GM18951 (cell line): ENCODE measurements around the gene FGGY.

Source experiments
- POLR2A ChIP-seq: IDR thresholded peaks from 4 replicates; pipeline ENCODE4 v1.6.1; 2011; ENCODE audit warnings: mild to moderate bottlenecking; ENCODE audit not compliant: insufficient read length, insufficient read depth; ENCODE audit errors: extremely low read depth
- in situ Hi-C: fragments of 300-500 bp; cut with MboI; formaldehyde crosslinking; loops from one replicate; pipeline ENCODE4 v1.12.0; 2022; ENCODE audit warnings: low sequenced_read_pairs, mixed read lengths, inconsistent platforms; ENCODE audit not compliant: unreplicated experiment

The FGGY gene

GRCh38 chr1:59415881-59416280 is 119.0 kb downstream of the FGGY start:
- in situ Hi-C loops, result no loop called here
- TF ChIP-seq POLR2A, result no peak

GRCh38 chr1:59417406-59417805 is 120.5 kb downstream of the FGGY start:
- in situ Hi-C loops, result no loop called here
- no peak for TF ChIP-seq POLR2A

- in situ Hi-C loops, result no loop called here
- no peak for TF ChIP-seq POLR2A
These were observed 121.7 kb downstream of the FGGY start for GRCh38 chr1:59418363-59419144.

- in situ Hi-C loops, result no loop called here
- TF ChIP-seq POLR2A, result no peak
These were observed 122.7 kb downstream of the FGGY start for GRCh38 chr1:59419361-59420140.

- TF ChIP-seq POLR2A, result no peak
- in situ Hi-C loops, result no loop called here
These were observed 124.5 kb downstream of the FGGY start for GRCh38 chr1:59421232-59421920.

- in situ Hi-C loops, result no loop called here
- no peak for TF ChIP-seq POLR2A
These were observed 126.2 kb downstream of the FGGY start for GRCh38 chr1:59422921-59423575.

GRCh38 chr1:59427155-59427554 is 130.3 kb downstream of the FGGY start:
- in situ Hi-C loops, result no loop called here
- TF ChIP-seq POLR2A, result no peak

GRCh38 chr1:59427784-59428183 is 130.9 kb downstream of the FGGY start:
- in situ Hi-C loops, result no loop called here
- TF ChIP-seq POLR2A, result no peak

GRCh38 chr1:59428828-59429227 is 131.9 kb downstream of the FGGY start:
- in situ Hi-C loops, result no loop called here
- TF ChIP-seq POLR2A, result no peak

- in situ Hi-C loops, result no loop called here
- no peak for TF ChIP-seq POLR2A
These were observed 132.8 kb downstream of the FGGY start for GRCh38 chr1:59429656-59430055.

- TF ChIP-seq POLR2A, result no peak
- in situ Hi-C loops, result no loop called here
These were observed 134.8 kb downstream of the FGGY start for GRCh38 chr1:59431566-59432294.

GRCh38 chr1:59432531-59433439 is 135.9 kb downstream of the FGGY start:
- TF ChIP-seq POLR2A, result no peak
- in situ Hi-C loops, result no loop called here

GRCh38 chr1:59433440-59433813 is 136.5 kb downstream of the FGGY start:
- no peak for TF ChIP-seq POLR2A
- in situ Hi-C loops, result no loop called here
